ENCODE measurements around the gene PACSIN1.
A peak's percentile ranks its signal among the peaks of the same experiment; 100 is the strongest.

PACSIN1 gene

DNA sequence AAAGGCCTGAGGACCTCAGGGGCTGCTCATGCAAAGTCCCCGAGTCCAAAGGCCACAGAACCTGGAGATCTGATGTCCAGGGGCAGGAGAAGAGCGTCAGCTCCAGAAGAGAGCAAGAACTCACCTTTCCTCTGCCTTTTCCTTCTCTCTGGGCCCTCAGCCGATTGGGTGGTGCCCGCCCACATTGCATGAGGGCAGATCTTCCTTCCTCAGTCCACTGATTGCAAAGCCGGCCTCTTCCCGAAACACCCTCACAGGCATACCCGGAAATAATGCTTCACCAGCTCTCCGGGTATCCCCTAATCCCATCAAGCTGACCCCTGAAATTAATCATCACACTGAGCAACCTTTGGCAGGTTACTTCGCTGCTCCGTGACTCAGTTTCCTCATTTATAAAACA is 56.9 kb downstream of the PACSIN1 start:
- Mint-ChIP-seq H3K27me3 (no peaks in the 10 kb centered on the region), H3K27ac (no peak overlapping the region), H3K4me3 (no peak overlapping the region), H3K36me3 (no peaks in the 10 kb centered on the region), H3K9me3 (ENCODE audit: low read depth) (no peaks in the 10 kb centered on the region), H3K4me1 (ENCODE audit: low read depth) (peaks cover 8% of the 10 kb centered on the region)

DNA sequence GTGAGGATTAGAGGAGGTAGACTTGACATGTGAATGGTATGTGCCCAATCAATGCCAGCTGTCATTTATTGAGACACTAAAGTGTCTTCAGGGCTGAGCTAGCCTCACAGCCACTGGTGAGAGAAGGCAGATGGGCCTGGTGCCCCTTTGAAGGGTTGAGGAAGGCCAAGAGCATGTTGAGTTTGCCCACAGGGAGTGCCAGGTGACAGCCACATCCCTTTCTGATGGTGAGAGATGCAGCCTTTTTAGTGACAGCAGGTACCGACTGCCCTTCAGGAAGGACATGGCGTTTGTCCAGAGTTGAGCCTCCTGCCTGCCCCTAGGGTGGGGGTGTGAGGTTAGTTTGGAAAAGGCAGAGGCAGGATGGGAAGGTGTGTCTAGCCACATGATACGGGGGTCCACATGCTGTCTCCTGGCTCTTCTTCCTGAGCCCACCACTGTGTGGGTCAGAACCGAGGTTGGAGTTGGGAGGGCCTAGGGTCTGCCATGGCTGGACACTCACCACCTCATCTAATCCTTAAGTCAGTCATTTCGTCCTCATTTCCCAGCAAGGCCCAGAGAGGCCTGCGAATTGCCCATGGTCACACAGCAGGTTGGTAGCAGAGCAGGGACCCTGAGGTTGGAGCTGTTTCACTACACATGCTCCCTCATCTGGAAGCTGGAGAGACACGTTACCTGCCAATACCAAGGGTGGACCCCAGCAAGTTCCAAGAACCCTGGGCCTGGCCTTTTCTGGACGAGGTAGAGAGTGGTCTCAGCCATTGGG is 57.7 kb downstream of the PACSIN1 start:
- H3K4me1 Mint-ChIP-seq (ENCODE audit: low read depth): peaks cover 9% of the 10 kb centered on the region
- H3K27ac Mint-ChIP-seq: no peak overlapping the region
- H3K36me3 Mint-ChIP-seq: no peaks in the 10 kb centered on the region
- no peak overlapping the region for H3K4me3 Mint-ChIP-seq
- no peaks in the 10 kb centered on the region for H3K27me3 Mint-ChIP-seq
- no peaks in the 10 kb centered on the region for H3K9me3 Mint-ChIP-seq (ENCODE audit: low read depth)

DNA sequence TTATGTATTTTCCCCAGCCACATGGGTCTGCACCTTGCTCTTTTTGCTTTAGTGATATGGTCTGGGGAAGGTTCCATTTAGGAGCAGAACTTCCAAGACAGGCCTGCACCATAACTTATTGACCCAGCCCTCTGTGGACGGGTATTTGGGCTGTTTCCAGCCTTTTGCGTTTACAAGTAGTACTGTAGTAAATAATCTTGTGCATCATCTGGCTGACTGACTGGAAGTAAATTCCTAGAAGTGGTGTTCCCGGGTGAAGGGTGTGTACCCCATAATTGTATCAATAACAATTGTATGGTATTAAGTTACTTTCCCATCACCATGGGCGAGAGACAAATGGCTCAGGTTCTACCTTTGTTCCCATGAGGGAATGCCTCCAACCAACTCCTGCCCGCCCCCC is 58.6 kb downstream of the PACSIN1 start:
- no peak overlapping the region for H3K4me3 Mint-ChIP-seq
- no peak overlapping the region for H3K27ac Mint-ChIP-seq
- no peaks in the 10 kb centered on the region for H3K9me3 Mint-ChIP-seq (ENCODE audit: low read depth)
- no peaks in the 10 kb centered on the region for H3K36me3 Mint-ChIP-seq
- peaks cover 9% of the 10 kb centered on the region for H3K4me1 Mint-ChIP-seq (ENCODE audit: low read depth)
- H3K27me3 Mint-ChIP-seq: no peaks in the 10 kb centered on the region

GRCh38 chr6:34524971-34525370 is 59.1 kb downstream of the PACSIN1 start:
- Mint-ChIP-seq H3K4me3 (no peak overlapping the region), H3K4me1 (ENCODE audit: low read depth) (peaks cover 9% of the 10 kb centered on the region), H3K27me3 (no peaks in the 10 kb centered on the region)

GRCh38 chr6:34525431-34526175 is 59.7 kb downstream of the PACSIN1 start:
- H3K9me3 Mint-ChIP-seq (ENCODE audit: low read depth): no peaks in the 10 kb centered on the region
- peaks cover 9% of the 10 kb centered on the region for H3K4me1 Mint-ChIP-seq (ENCODE audit: low read depth)
- no peak overlapping the region for H3K4me3 Mint-ChIP-seq
- no peak overlapping the region for H3K27ac Mint-ChIP-seq
- H3K36me3 Mint-ChIP-seq: no peaks in the 10 kb centered on the region
- H3K27me3 Mint-ChIP-seq: no peaks in the 10 kb centered on the region

More at GRCh38 chr6:34524971-34525370, 59.1 kb downstream of the PACSIN1 start:
- Mint-ChIP-seq H3K27ac (no peak overlapping the region), H3K36me3 (no peaks in the 10 kb centered on the region), H3K9me3 (ENCODE audit: low read depth) (no peaks in the 10 kb centered on the region)

- Mint-ChIP-seq H3K9me3 (ENCODE audit: low read depth) (no peaks in the 10 kb centered on the region), H3K36me3 (no peaks in the 10 kb centered on the region), H3K27me3 (no peaks in the 10 kb centered on the region), H3K4me1 (ENCODE audit: low read depth) (peaks cover 9% of the 10 kb centered on the region), H3K4me3 (no peak overlapping the region), H3K27ac (no peak overlapping the region)
Measured at GRCh38 chr6:34526241-34526972, 60.5 kb downstream of the PACSIN1 start.

- Mint-ChIP-seq H3K4me1 (ENCODE audit: low read depth) (peaks cover 9% of the 10 kb centered on the region), H3K27ac (no peak overlapping the region), H3K36me3 (no peaks in the 10 kb centered on the region), H3K27me3 (no peaks in the 10 kb centered on the region), H3K9me3 (ENCODE audit: low read depth) (no peaks in the 10 kb centered on the region), H3K4me3 (peak overlapping the region; percentile 20)
Measured at GRCh38 chr6:34526992-34527728, 61.3 kb downstream of the PACSIN1 start.

GRCh38 chr6:34527751-34528670 is 62.1 kb downstream of the PACSIN1 start:
- Mint-ChIP-seq H3K4me3 (peak overlapping the region; percentile 42), H3K27me3 (no peaks in the 10 kb centered on the region), H3K36me3 (no peaks in the 10 kb centered on the region), H3K27ac (no peak overlapping the region), H3K4me1 (ENCODE audit: low read depth) (peaks cover 9% of the 10 kb centered on the region), H3K9me3 (ENCODE audit: low read depth) (no peaks in the 10 kb centered on the region)

GRCh38 chr6:34528996-34529664 is 63.3 kb downstream of the PACSIN1 start:
- no peaks in the 10 kb centered on the region for H3K27me3 Mint-ChIP-seq
- no peaks in the 10 kb centered on the region for H3K36me3 Mint-ChIP-seq
- H3K4me3 Mint-ChIP-seq: no peak overlapping the region
- H3K9me3 Mint-ChIP-seq (ENCODE audit: low read depth): no peaks in the 10 kb centered on the region
- peaks cover 9% of the 10 kb centered on the region for H3K4me1 Mint-ChIP-seq (ENCODE audit: low read depth)
- H3K27ac Mint-ChIP-seq: no peak overlapping the region

GRCh38 chr6:34529665-34530327 is 63.9 kb downstream of the PACSIN1 start:
- H3K27ac Mint-ChIP-seq: no peak overlapping the region

DNA sequence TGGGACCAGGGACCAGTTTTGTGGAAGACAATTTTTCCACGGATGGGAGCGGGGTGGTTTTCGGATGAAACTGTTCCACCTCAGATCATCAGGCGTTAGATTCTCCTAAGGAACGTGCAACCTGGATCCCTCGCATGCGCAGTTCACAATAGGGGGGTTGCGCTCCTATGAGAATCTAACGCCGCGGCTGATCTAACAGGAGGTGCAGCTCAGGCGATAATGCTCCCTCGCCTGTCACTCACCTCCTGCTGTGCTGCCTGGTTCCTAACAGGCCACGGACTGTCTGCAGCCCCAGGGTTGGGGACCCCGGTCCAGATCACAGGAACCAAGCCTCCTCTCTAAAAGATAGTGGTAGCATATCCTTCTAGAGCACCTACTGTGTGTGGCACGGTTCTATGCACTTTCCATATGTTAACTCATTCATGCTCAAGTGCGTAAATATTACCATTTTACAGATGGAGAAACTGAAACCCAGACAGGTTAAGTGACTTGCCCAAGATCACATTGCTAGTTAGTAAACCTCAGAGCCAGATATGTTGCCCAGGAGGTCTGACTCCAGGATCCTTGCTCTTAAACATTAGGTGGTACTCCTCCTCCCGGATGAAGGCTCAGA is 65.0 kb downstream of the PACSIN1 start:
- Mint-ChIP-seq H3K4me3 (no peak overlapping the region), H3K27me3 (no peaks in the 10 kb centered on the region), H3K27ac (no peak overlapping the region), H3K4me1 (ENCODE audit: low read depth) (peaks cover 9% of the 10 kb centered on the region), H3K9me3 (ENCODE audit: low read depth) (no peaks in the 10 kb centered on the region), H3K36me3 (no peaks in the 10 kb centered on the region)

More at GRCh38 chr6:34529665-34530327, 63.9 kb downstream of the PACSIN1 start:
- H3K4me1 Mint-ChIP-seq (ENCODE audit: low read depth): peaks cover 9% of the 10 kb centered on the region
- H3K27me3 Mint-ChIP-seq: no peaks in the 10 kb centered on the region
- no peaks in the 10 kb centered on the region for H3K36me3 Mint-ChIP-seq
- no peak overlapping the region for H3K4me3 Mint-ChIP-seq
- H3K9me3 Mint-ChIP-seq (ENCODE audit: low read depth): no peaks in the 10 kb centered on the region

DNA sequence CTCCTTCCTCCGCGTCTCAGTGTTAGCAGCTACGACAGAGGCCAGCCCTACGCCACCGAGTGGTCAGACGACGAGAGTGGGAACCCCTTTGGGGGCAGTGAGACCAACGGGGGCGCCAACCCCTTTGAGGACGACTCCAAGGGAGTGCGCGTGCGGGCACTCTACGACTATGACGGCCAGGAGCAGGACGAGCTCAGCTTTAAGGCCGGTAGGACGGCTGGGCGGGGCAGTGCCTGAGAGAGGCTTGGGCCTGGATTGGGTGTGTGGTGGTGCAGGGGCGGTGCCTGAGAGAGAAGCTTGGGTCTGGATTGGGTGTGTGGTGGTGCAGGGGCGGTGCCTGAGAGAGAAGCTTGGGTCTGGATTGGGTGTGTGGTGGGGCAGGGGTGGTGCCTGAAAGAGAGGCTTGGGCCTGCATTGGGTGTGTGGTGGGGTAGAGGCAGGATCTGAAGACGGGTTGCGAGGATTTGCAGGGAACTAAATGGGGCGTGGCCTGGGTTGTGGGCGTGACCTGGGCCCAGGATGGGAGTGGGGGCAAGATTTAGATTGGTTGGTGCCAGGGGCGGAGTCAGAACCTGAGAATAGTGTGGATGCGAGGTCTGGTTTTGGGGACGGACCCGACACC is 65.8 kb downstream of the PACSIN1 start:
- H3K4me1 Mint-ChIP-seq (ENCODE audit: low read depth): peaks cover 7% of the 10 kb centered on the region
- H3K27me3 Mint-ChIP-seq: no peaks in the 10 kb centered on the region
- no peak overlapping the region for H3K27ac Mint-ChIP-seq
- no peaks in the 10 kb centered on the region for H3K9me3 Mint-ChIP-seq (ENCODE audit: low read depth)
- H3K36me3 Mint-ChIP-seq: no peaks in the 10 kb centered on the region
- no peak overlapping the region for H3K4me3 Mint-ChIP-seq

Data from activated naive CD8-positive, alpha-beta T cell (primary cell).